Liver (tissue), 9 donors: ENCODE measurements around the gene DLL4. TPM values are rescaled to one million over a fixed set of nuclear protein-coding genes. Genes with fewer than 3 reads are reported as not detected.

Experiments
- DNase-seq: peaks from one replicate; pipeline ENCODE4 v3.0.0-alpha.2; 2017; ENCODE audit warnings: low spot score
- H3K27ac ChIP-seq, 2 donors: one replicate each; pipeline ENCODE4 v1.7.0; 2013; ENCODE audit warnings: inconsistent platforms in 2 of 2, low read length in 2 of 2, control low read depth in 1 of 2, low read depth in 1 of 2, mild to moderate bottlenecking in 1 of 2
- H3K27me3 ChIP-seq, 4 donors: one replicate each; pipeline versions ENCODE4 v1.6.1 to v1.7.0; 2013; ENCODE audit warnings: low read length in 3 of 4, inconsistent platforms in 1 of 4, mild to moderate bottlenecking in 1 of 4, moderate library complexity in 1 of 4; ENCODE audit not compliant: control insufficient read depth in 4 of 4, insufficient read depth in 4 of 4
- H3K36me3 ChIP-seq, 4 donors: one replicate each; pipeline versions ENCODE4 v1.6.1 to v1.7.0; 2013; ENCODE audit warnings: low read length in 3 of 4, mild to moderate bottlenecking in 3 of 4, low read depth in 1 of 4, moderate library complexity in 1 of 4; ENCODE audit not compliant: control insufficient read depth in 4 of 4, insufficient read depth in 3 of 4
- H3K4me1 ChIP-seq, 4 donors: one replicate each; pipeline versions ENCODE4 v1.6.1 to v1.7.0; 2013; ENCODE audit warnings: low read length in 3 of 4, mild to moderate bottlenecking in 3 of 4, moderate library complexity in 1 of 4; ENCODE audit not compliant: control insufficient read depth in 4 of 4, insufficient read depth in 4 of 4
- H3K4me3 ChIP-seq, 3 donors: one replicate each; pipeline versions ENCODE4 v1.6.1 to v1.7.0; 2013; ENCODE audit warnings: low read length in 3 of 3, control low read depth in 1 of 3, low read depth in 1 of 3, mild to moderate bottlenecking in 1 of 3
- H3K9ac ChIP-seq, 2 donors: one replicate each; pipeline ENCODE4 v1.7.0; 2013; ENCODE audit warnings: low read length in 2 of 2, mild to moderate bottlenecking in 2 of 2, moderate library complexity in 2 of 2, control low read depth in 1 of 2, low read depth in 1 of 2
- H3K9me3 ChIP-seq, 4 donors: one replicate each; pipeline versions ENCODE4 v1.6.1 to v1.7.0; 2013; ENCODE audit warnings: low read length in 3 of 4; ENCODE audit not compliant: control insufficient read depth in 4 of 4
- EGR1 ChIP-seq, 2 donors: IDR thresholded peaks; 2 replicates each; pipeline ENCODE4 v1.6.1; 2016 to 2018; ENCODE audit warnings: antibody characterized with exemption in 2 of 2, low read depth in 2 of 2
- FOXA1 ChIP-seq: IDR thresholded peaks from 2 replicates; pipeline ENCODE4 v1.6.1; 2016; ENCODE audit warnings: antibody characterized with exemption
- FOXA2 ChIP-seq: IDR thresholded peaks from 2 replicates; pipeline ENCODE4 v1.6.1; 2016; ENCODE audit warnings: antibody characterized with exemption
- GABPA ChIP-seq, 2 donors: IDR thresholded peaks in 1 of 2; conservative IDR thresholded peaks in 1 of 2; 2 replicates each; pipeline ENCODE4 v1.6.1; 2016; ENCODE audit warnings: antibody characterized with exemption in 2 of 2, mild to moderate bottlenecking in 1 of 2, moderate library complexity in 1 of 2
- HNF4A ChIP-seq, 2 donors: conservative IDR thresholded peaks; 2 replicates each; pipeline ENCODE4 v1.6.1; 2016; ENCODE audit warnings: antibody characterized with exemption in 2 of 2, mild to moderate bottlenecking in 2 of 2
- HNF4G ChIP-seq: IDR thresholded peaks from 2 replicates; pipeline ENCODE4 v1.6.1; 2016; ENCODE audit warnings: antibody characterized with exemption
- JUND ChIP-seq, 2 donors: IDR thresholded peaks; 2 replicates each; pipeline ENCODE4 v1.6.1; 2016; ENCODE audit warnings: antibody characterized with exemption in 2 of 2
- MAX ChIP-seq: IDR thresholded peaks from 2 replicates; pipeline ENCODE4 v1.6.1; 2016; ENCODE audit warnings: antibody characterized with exemption
- NR2F2 ChIP-seq: IDR thresholded peaks from 2 replicates; pipeline ENCODE4 v1.6.1; 2016; ENCODE audit warnings: antibody characterized with exemption
- RAD21 ChIP-seq, 2 donors: IDR thresholded peaks; 2 replicates each; pipeline ENCODE4 v1.6.1; 2016; ENCODE audit warnings: antibody characterized with exemption in 2 of 2, mild to moderate bottlenecking in 2 of 2
- REST ChIP-seq: IDR thresholded peaks from 2 replicates; pipeline ENCODE4 v1.6.1; 2016; ENCODE audit warnings: antibody characterized with exemption, mild to moderate bottlenecking
- RXRA ChIP-seq, 2 donors: IDR thresholded peaks; 2 replicates each; pipeline ENCODE4 v1.6.1; 2017 to 2018; ENCODE audit warnings: antibody characterized with exemption in 2 of 2, mild to moderate bottlenecking in 1 of 2
- SP1 ChIP-seq: IDR thresholded peaks from 2 replicates; pipeline ENCODE4 v1.6.1; 2018; ENCODE audit warnings: antibody characterized with exemption, mild to moderate bottlenecking
- TAF1 ChIP-seq: conservative IDR thresholded peaks from 2 replicates; pipeline ENCODE4 v1.6.1; 2016; ENCODE audit warnings: antibody characterized with exemption, mild to moderate bottlenecking
- YY1 ChIP-seq: IDR thresholded peaks from 2 replicates; pipeline ENCODE4 v1.6.1; 2016; ENCODE audit warnings: antibody characterized with exemption, mild to moderate bottlenecking
- ZBTB33 ChIP-seq: IDR thresholded peaks from 2 replicates; pipeline ENCODE4 v1.6.1; 2016; ENCODE audit warnings: antibody characterized with exemption
- WGBS: extraction: QIAGEN DNeasy Blood & Tissue Kit; methylation state at CpG from one replicate; pipeline ENCODE4 v1.1.7; 2013; 5-methylcytosine and 5-hydroxymethylcytosine counted together
- polyA plus RNA-seq, 2 donors: library from polyadenylated mRNA; stranded (reverse) in 1 of 2; unstranded in 1 of 2; fragments of 200-250 nt in 1 of 2; fragments of >200 nt in 1 of 2; fragmentation: Nextera tagmentation in 1 of 2; extraction: Ambion mirVana in 1 of 2; gene quantifications; one replicate each; pipeline versions ENCODE4 v1.2.1 to v1.2.3, GENCODE V29; 2013 to 2015
- total RNA-seq, 2 donors: library from RNA; depleted of rRNA; stranded (reverse); fragments of >200 nt; gene quantifications; one replicate each; pipeline ENCODE4 v1.2.3, GENCODE V29; 2014
- TF ChIP-seq, protein P1 (sequence below): IDR thresholded peaks from 2 replicates; pipeline ENCODE4 v1.6.1; 2016; ENCODE audit warnings: antibody characterized with exemption
- TF ChIP-seq, protein P2 (sequence below): fragments of 150-350 bp; IDR thresholded peaks from 2 replicates; pipeline ENCODE4 v1.5.1; 2017; ENCODE audit warnings: improper control_type of control experiment, low read depth, low read length; ENCODE audit not compliant: missing input control
- donor health status: healthy.
- donor health status: healthy.
- donor health status: healthy.
- donor health status: healthy.
- donor health status: healthy.

DLL4 gene
- total and polyA plus RNA-seq, 4 donors, result 2.1 to 3.8 (median 3.0) TPM

GRCh38 chr15:40952901-40953712, 24.0 kb downstream of the DLL4 start, which contains the start of gene CHAC1:
TSS of gene CHAC1 (plus strand) at chr15:40953471. CDS start at chr15:40953584, 113 bp downstream.
- no peaks in the 10 kb centered on the region for H3K27me3 ChIP-seq
- WGBS, result under 1% methylated on average over 72 of the region's 72 CpGs
- DNase-seq, result peak; percentile 83
- TF ChIP-seq ZBTB33 (no peak), HNF4A (conservative IDR thresholded peaks at IDR 0.05) (peak in 1 of 2 donors; percentile 34), SP1 (peak; percentile 79), EGR1 (IDR thresholded peaks at IDR 0.05; ENCODE audit: low read depth in 2 of 2) (no peak), RXRA (IDR thresholded peaks at IDR 0.05) (peak; percentile 7 to 15), MAX (no peak), FOXA1 (no peak), YY1 (peak; percentile 49), GABPA (IDR thresholded peaks at IDR 0.05 in 1 of 2, conservative IDR thresholded peaks at IDR 0.05 in 1 of 2) (no peak), JUND (IDR thresholded peaks at IDR 0.05) (no peak), HNF4G (no peak), TAF1 (no peak), RAD21 (IDR thresholded peaks at IDR 0.05) (peak in 1 of 2 donors; percentile 10), NR2F2 (no peak), FOXA2 (no peak), REST (no peak)
- TF ChIP-seq, protein P1, sequence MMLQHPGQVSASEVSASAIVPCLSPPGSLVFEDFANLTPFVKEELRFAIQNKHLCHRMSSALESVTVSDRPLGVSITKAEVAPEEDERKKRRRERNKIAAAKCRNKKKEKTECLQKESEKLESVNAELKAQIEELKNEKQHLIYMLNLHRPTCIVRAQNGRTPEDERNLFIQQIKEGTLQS, result peak; percentile 94
- TF ChIP-seq, protein P2, sequence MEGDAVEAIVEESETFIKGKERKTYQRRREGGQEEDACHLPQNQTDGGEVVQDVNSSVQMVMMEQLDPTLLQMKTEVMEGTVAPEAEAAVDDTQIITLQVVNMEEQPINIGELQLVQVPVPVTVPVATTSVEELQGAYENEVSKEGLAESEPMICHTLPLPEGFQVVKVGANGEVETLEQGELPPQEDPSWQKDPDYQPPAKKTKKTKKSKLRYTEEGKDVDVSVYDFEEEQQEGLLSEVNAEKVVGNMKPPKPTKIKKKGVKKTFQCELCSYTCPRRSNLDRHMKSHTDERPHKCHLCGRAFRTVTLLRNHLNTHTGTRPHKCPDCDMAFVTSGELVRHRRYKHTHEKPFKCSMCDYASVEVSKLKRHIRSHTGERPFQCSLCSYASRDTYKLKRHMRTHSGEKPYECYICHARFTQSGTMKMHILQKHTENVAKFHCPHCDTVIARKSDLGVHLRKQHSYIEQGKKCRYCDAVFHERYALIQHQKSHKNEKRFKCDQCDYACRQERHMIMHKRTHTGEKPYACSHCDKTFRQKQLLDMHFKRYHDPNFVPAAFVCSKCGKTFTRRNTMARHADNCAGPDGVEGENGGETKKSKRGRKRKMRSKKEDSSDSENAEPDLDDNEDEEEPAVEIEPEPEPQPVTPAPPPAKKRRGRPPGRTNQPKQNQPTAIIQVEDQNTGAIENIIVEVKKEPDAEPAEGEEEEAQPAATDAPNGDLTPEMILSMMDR, result no peak
- peak within 1 kb of the TSS; percentile 62 to 86 (median 79) for H3K4me3 ChIP-seq
- H3K9ac ChIP-seq, result peak within 1 kb of the TSS in 1 of 2 donors; percentile 83
- peaks cover 8 to 38% (median 25%) of the 10 kb centered on the region in 4 donors for H3K4me1 ChIP-seq
- no peaks in the 10 kb centered on the region for H3K9me3 ChIP-seq
- H3K36me3 ChIP-seq, result no peaks in the 10 kb centered on the region
- H3K27ac ChIP-seq, result peak within 1 kb of the TSS; percentile 89 to 91
